Measurements from ENCODE around the gene KLK5. TPM values are rescaled to one million over a fixed set of nuclear protein-coding genes. Genes with fewer than 3 reads are reported as not detected.

Gene KLK5
- polyA plus RNA-seq, 3 donors: not detected

DNA sequence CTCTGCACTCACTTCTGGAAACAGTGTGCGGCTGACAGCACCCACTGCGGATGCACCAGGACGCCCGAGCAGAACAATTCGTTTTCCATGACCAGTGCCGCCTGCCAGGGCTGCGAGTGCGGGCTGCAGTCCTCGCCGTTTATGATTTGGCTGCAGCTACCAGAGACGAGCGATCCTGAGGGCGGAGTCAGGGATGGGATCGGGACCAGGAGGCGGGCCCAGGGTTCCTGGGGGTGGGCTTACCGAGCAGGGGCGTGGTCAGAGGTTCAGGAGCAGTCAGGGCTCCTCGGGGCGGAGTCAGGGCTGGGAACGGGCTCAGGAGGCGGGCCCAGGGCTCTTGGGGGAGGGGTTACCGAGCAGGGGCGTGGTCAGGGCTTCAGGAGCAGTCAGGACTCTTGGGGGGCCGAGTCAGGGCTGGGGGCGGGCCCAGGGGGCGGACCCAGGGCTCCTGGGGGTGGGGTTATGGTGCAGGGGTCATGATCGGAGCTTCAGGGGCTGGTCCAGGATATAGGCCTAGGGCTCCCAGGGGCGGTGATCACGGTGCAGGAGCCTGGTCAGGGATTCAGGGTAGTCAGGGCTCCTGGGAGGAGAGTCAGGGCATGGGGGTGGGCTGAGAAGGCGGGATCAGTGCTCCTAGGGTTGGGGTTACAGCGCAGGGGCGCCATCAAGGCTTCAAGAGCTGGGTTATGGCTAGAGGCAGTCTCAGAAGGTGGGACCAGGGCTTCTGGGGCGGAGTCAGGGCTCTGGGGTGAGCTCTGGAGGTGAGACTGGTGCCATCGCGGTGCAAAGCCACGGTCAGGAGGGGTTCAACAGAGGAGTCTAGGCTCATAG lies 43.4 kb downstream of the KLK5 start:
- peak overlapping the region; percentile 27 for H3K4me2 ChIP-seq (replicated peaks; ENCODE audit: extremely low read depth, low read length, poor library complexity, severe bottlenecking)
- intact Hi-C loops (cut with micrococcal nuclease): no loop called here
- no peaks in the 10 kb centered on the region for H3K79me2 ChIP-seq (ENCODE audit: insufficient read depth, low read length)
- 6% methylated on average over 34 of the region's 36 CpGs for WGBS (ENCODE audit: insufficient coverage)
- H3K27me3 ChIP-seq (ENCODE audit: control insufficient read depth in 2 of 2, insufficient read depth in 2 of 2, low read length in 2 of 2): peaks cover 22 to 58% of the 10 kb centered on the region in 2 donors
- TF ChIP-seq, protein P1, sequence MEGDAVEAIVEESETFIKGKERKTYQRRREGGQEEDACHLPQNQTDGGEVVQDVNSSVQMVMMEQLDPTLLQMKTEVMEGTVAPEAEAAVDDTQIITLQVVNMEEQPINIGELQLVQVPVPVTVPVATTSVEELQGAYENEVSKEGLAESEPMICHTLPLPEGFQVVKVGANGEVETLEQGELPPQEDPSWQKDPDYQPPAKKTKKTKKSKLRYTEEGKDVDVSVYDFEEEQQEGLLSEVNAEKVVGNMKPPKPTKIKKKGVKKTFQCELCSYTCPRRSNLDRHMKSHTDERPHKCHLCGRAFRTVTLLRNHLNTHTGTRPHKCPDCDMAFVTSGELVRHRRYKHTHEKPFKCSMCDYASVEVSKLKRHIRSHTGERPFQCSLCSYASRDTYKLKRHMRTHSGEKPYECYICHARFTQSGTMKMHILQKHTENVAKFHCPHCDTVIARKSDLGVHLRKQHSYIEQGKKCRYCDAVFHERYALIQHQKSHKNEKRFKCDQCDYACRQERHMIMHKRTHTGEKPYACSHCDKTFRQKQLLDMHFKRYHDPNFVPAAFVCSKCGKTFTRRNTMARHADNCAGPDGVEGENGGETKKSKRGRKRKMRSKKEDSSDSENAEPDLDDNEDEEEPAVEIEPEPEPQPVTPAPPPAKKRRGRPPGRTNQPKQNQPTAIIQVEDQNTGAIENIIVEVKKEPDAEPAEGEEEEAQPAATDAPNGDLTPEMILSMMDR (IDR thresholded peaks at IDR 0.05): no peak
- DNase-seq: no peak
- H3K4me3 ChIP-seq (replicated peaks in 1 of 3; ENCODE audit: low read depth in 2 of 3, low read length in 3 of 3): peak overlapping the region in 1 of 3 experiments; percentile 34
- H3K27ac ChIP-seq (ENCODE audit: low read depth in 1 of 2, low read length in 2 of 2): no peak overlapping the region
- Mint-ChIP-seq H3K4me1 (peaks cover 5% of the 10 kb centered on the region), H3K27ac (no peak overlapping the region), H3K9me3 (peaks cover 2 to 12% (median 8%) of the 10 kb centered on the region in 7 donors), H3K36me3 (no peaks in the 10 kb centered on the region), H3K27me3 (ENCODE audit: low read depth in 3 of 3) (peaks cover 5 to 31% (median 9%) of the 10 kb centered on the region in 3 donors), H3K4me3 (peak overlapping the region in 1 of 2 donors; percentile 26)
- H3K36me3 ChIP-seq (replicated peaks in 1 of 2; ENCODE audit: control insufficient read depth in 1 of 2, insufficient read depth in 2 of 2, low read length in 2 of 2): no peaks in the 10 kb centered on the region
- H2AFZ ChIP-seq (ENCODE audit: insufficient read depth, low read depth, low read length, poor library complexity, severe bottlenecking): peak overlapping the region; percentile 41
- H3K4me1 ChIP-seq (ENCODE audit: control insufficient read depth in 1 of 2, insufficient read depth in 2 of 2, low read length in 2 of 2): peaks cover 0 to 7% of the 10 kb centered on the region in 2 donors
- peaks cover 6 to 7% of the 10 kb centered on the region in 2 donors for H3K9me3 ChIP-seq (replicated peaks in 1 of 2; ENCODE audit: control insufficient read depth in 1 of 2, insufficient read depth in 1 of 2, low read length in 2 of 2)
- no peak overlapping the region for H3K9ac ChIP-seq (ENCODE audit: insufficient read depth, low read length, poor library complexity, severe bottlenecking)
- H4K20me1 ChIP-seq (ENCODE audit: insufficient read depth, low read length): no peaks in the 10 kb centered on the region

DNA sequence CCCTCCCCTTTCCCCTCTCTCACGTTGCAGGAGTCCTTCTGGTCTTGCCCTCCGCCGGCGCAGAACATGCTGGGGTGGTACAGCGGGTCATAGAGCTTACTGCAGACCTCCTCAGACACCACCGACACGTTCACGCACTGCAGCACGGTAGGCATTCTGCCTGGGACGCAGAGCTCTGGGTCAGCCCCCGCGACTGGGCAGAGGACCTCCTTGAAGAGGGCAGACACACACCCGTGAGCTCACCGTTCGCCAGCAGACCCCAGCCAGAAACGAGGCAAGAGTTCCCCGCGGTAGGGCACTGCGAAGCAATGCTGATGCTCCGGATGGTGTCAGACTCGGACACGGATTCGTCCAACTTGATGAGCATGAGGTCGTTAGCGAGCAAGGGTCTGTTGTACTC lies 44.5 kb downstream of the KLK5 start:
- Histone ChIP-seq H2AFZ (ENCODE audit: insufficient read depth, low read depth, low read length, poor library complexity, severe bottlenecking) (no peak overlapping the region), H3K79me2 (ENCODE audit: insufficient read depth, low read length) (no peaks in the 10 kb centered on the region), H3K27me3 (ENCODE audit: control insufficient read depth in 2 of 2, insufficient read depth in 2 of 2, low read length in 2 of 2) (peaks cover 22 to 57% of the 10 kb centered on the region in 2 donors), H3K4me1 (ENCODE audit: control insufficient read depth in 1 of 2, insufficient read depth in 2 of 2, low read length in 2 of 2) (peaks cover 0 to 7% of the 10 kb centered on the region in 2 donors), H3K4me3 (replicated peaks in 1 of 3; ENCODE audit: low read depth in 2 of 3, low read length in 3 of 3) (no peak overlapping the region), H3K9ac (ENCODE audit: insufficient read depth, low read length, poor library complexity, severe bottlenecking) (no peak overlapping the region), H3K27ac (ENCODE audit: low read depth in 1 of 2, low read length in 2 of 2) (no peak overlapping the region), H4K20me1 (ENCODE audit: insufficient read depth, low read length) (no peaks in the 10 kb centered on the region), H3K9me3 (replicated peaks in 1 of 2; ENCODE audit: control insufficient read depth in 1 of 2, insufficient read depth in 1 of 2, low read length in 2 of 2) (peaks cover 6 to 7% of the 10 kb centered on the region in 2 donors), H3K36me3 (replicated peaks in 1 of 2; ENCODE audit: control insufficient read depth in 1 of 2, insufficient read depth in 2 of 2, low read length in 2 of 2) (no peaks in the 10 kb centered on the region), H3K4me2 (replicated peaks; ENCODE audit: extremely low read depth, low read length, poor library complexity, severe bottlenecking) (no peak overlapping the region)
- 71% methylated on average over 25 of the region's 25 CpGs for WGBS (ENCODE audit: insufficient coverage)
- Mint-ChIP-seq H3K9me3 (peaks cover 2 to 12% (median 8%) of the 10 kb centered on the region in 7 donors), H3K27ac (no peak overlapping the region), H3K36me3 (no peaks in the 10 kb centered on the region), H3K27me3 (ENCODE audit: low read depth in 3 of 3) (peaks cover 5 to 33% (median 9%) of the 10 kb centered on the region in 3 donors), H3K4me1 (peaks cover 5% of the 10 kb centered on the region), H3K4me3 (peak overlapping the region in 1 of 2 donors; percentile 26)
- DNase-seq: no peak
- TF ChIP-seq, protein P1 (IDR thresholded peaks at IDR 0.05): no peak
- intact Hi-C loops (cut with micrococcal nuclease): no loop called here

All from CD14-positive monocyte (primary cell).